HUES48 (cell line): ENCODE results near the gene PCGF6.
"Not testable (repeated sequence)": the region's sequence is repeated elsewhere in the genome, so short reads cannot be mapped to it uniquely, and the experiment has no call there.

Source experiments
- H3K27ac ChIP-seq: one replicate; pipeline ENCODE4 v1.7.0; 2013; ENCODE audit warnings: low read depth, low read length, inconsistent platforms
- H3K27me3 ChIP-seq: 2 replicates; pipeline ENCODE4 v1.6.1; 2013; ENCODE audit warnings: mild to moderate bottlenecking, low read length; ENCODE audit not compliant: control insufficient read depth, insufficient read depth
- H3K36me3 ChIP-seq: 2 replicates; pipeline ENCODE4 v1.6.1; 2013; ENCODE audit warnings: low read length; ENCODE audit not compliant: control insufficient read depth, insufficient read depth
- H3K4me1 ChIP-seq: 2 replicates; pipeline ENCODE4 v1.6.1; 2013; ENCODE audit warnings: mild to moderate bottlenecking, low read length; ENCODE audit not compliant: control insufficient read depth, insufficient read depth
- H3K4me3 ChIP-seq: 2 replicates; pipeline ENCODE4 v1.5.1; 2013; ENCODE audit warnings: mild to moderate bottlenecking, low read depth, low read length
- H3K9ac ChIP-seq: 2 replicates; pipeline ENCODE4 v1.6.1; 2013; ENCODE audit warnings: mild to moderate bottlenecking, low read depth, low read length, moderate library complexity
- H3K9me3 ChIP-seq: 2 replicates; pipeline ENCODE4 v1.6.1; 2013; ENCODE audit warnings: low read length; ENCODE audit not compliant: control insufficient read depth, insufficient read depth

The PCGF6 gene

GRCh38 chr10:103367379-103367781, 16.4 kb upstream of the PCGF6 start:
- H3K27ac ChIP-seq: peak overlapping the region; percentile 21
- no peaks in the 10 kb centered on the region for H3K27me3 ChIP-seq
- H3K9me3 ChIP-seq: no peaks in the 10 kb centered on the region
- H3K4me3 ChIP-seq: peak overlapping the region; percentile 83
- H3K9ac ChIP-seq: no peak overlapping the region
- no peaks in the 10 kb centered on the region for H3K4me1 ChIP-seq
- H3K36me3 ChIP-seq: 0 out of 2 replicates have a peak, but pooled peaks cover 3% of the 10 kb centered on the region

- not testable (repeated sequence) for H3K9me3 ChIP-seq, H3K9ac ChIP-seq, H3K4me3 ChIP-seq, H3K27ac ChIP-seq, H3K27me3 ChIP-seq, H3K4me1 ChIP-seq, H3K36me3 ChIP-seq
Observed at GRCh38 chr10:103360791-103361190, 9.9 kb upstream of the PCGF6 start.

- not testable (repeated sequence) for H3K9ac ChIP-seq, H3K4me1 ChIP-seq, H3K36me3 ChIP-seq, H3K27me3 ChIP-seq, H3K27ac ChIP-seq, H3K4me3 ChIP-seq, H3K9me3 ChIP-seq
Observed at GRCh38 chr10:103359493-103359892, 8.6 kb upstream of the PCGF6 start.

GRCh38 chr10:103355906-103356599, 5.1 kb upstream of the PCGF6 start:
- no peak overlapping the region for H3K9ac ChIP-seq
- no peaks in the 10 kb centered on the region for H3K27me3 ChIP-seq
- no peaks in the 10 kb centered on the region for H3K9me3 ChIP-seq
- H3K36me3 ChIP-seq: no peaks in the 10 kb centered on the region
- H3K27ac ChIP-seq: no peak overlapping the region
- H3K4me1 ChIP-seq: 0 out of 2 replicates have a peak, but pooled peaks cover 3% of the 10 kb centered on the region
- no peak overlapping the region for H3K4me3 ChIP-seq

GRCh38 chr10:103354567-103354966, 3.6 kb upstream of the PCGF6 start:
- not testable (repeated sequence) for H3K36me3 ChIP-seq, H3K4me3 ChIP-seq, H3K27ac ChIP-seq, H3K27me3 ChIP-seq, H3K9me3 ChIP-seq, H3K9ac ChIP-seq, H3K4me1 ChIP-seq

- Histone ChIP-seq H3K9me3 (no peaks in the 10 kb centered on the region), H3K27ac (no peak overlapping the region)
Observed at GRCh38 chr10:103353281-103353680, 2.3 kb upstream of the PCGF6 start.

GRCh38 chr10:103350175-103350516, 794 bp downstream of the PCGF6 start:
- Histone ChIP-seq H3K4me1 (0 out of 2 replicates have a peak, but pooled peaks cover 3% of the 10 kb centered on the region), H3K27me3 (no peaks in the 10 kb centered on the region), H3K4me3 (peak overlapping the region; percentile 67), H3K9me3 (no peaks in the 10 kb centered on the region), H3K9ac (0 out of 2 replicates have a peak overlapping the region, but pooled peaks have one; percentile 47), H3K36me3 (peaks cover 29% of the 10 kb centered on the region), H3K27ac (peak overlapping the region; percentile 89)

More at GRCh38 chr10:103353281-103353680, 2.3 kb upstream of the PCGF6 start:
- Histone ChIP-seq H3K36me3 (peaks cover 6% of the 10 kb centered on the region), H3K4me1 (0 out of 2 replicates have a peak, but pooled peaks cover 3% of the 10 kb centered on the region), H3K27me3 (no peaks in the 10 kb centered on the region), H3K9ac (no peak overlapping the region), H3K4me3 (no peak overlapping the region)

- H3K27ac ChIP-seq: no peak overlapping the region
- no peaks in the 10 kb centered on the region for H3K9me3 ChIP-seq
- no peak overlapping the region for H3K9ac ChIP-seq
- H3K27me3 ChIP-seq: no peaks in the 10 kb centered on the region
- H3K4me3 ChIP-seq: no peak overlapping the region
- no peaks in the 10 kb centered on the region for H3K4me1 ChIP-seq
- peaks cover 55% of the 10 kb centered on the region for H3K36me3 ChIP-seq
Observed at GRCh38 chr10:103336370-103336769, 14.6 kb downstream of the PCGF6 start.

GRCh38 chr10:103334567-103334966, 16.4 kb downstream of the PCGF6 start:
- no peaks in the 10 kb centered on the region for H3K27me3 ChIP-seq
- H3K36me3 ChIP-seq: peaks cover 62% of the 10 kb centered on the region

GRCh38 chr10:103333934-103334520, 16.9 kb downstream of the PCGF6 start:
- no peak overlapping the region for H3K9ac ChIP-seq
- H3K36me3 ChIP-seq: peaks cover 59% of the 10 kb centered on the region
- no peak overlapping the region for H3K4me3 ChIP-seq
- H3K27ac ChIP-seq: no peak overlapping the region
- no peaks in the 10 kb centered on the region for H3K27me3 ChIP-seq
- no peaks in the 10 kb centered on the region for H3K9me3 ChIP-seq
- H3K4me1 ChIP-seq: no peaks in the 10 kb centered on the region

More at GRCh38 chr10:103334567-103334966, 16.4 kb downstream of the PCGF6 start:
- Histone ChIP-seq H3K4me3 (no peak overlapping the region), H3K9ac (no peak overlapping the region), H3K9me3 (no peaks in the 10 kb centered on the region), H3K27ac (no peak overlapping the region), H3K4me1 (no peaks in the 10 kb centered on the region)

GRCh38 chr10:103327906-103328305, 23.0 kb downstream of the PCGF6 start:
- no peak overlapping the region for H3K9ac ChIP-seq
- H3K9me3 ChIP-seq: no peaks in the 10 kb centered on the region
- H3K36me3 ChIP-seq: peaks cover 65% of the 10 kb centered on the region
- no peak overlapping the region for H3K27ac ChIP-seq
- no peaks in the 10 kb centered on the region for H3K27me3 ChIP-seq
- H3K4me3 ChIP-seq: no peak overlapping the region
- H3K4me1 ChIP-seq: no peaks in the 10 kb centered on the region
